ENCODE measurements around the gene TOMM40L.
"Not testable (repeated sequence)": the region's sequence is repeated elsewhere in the genome, so short reads cannot be mapped to it uniquely, and the experiment has no call there.

TOMM40L gene

GRCh38 chr1:161222175-161223019, 3.5 kb upstream of the TOMM40L start:
- DNase-seq = no peak

GRCh38 chr1:161223805-161224694, 1.8 kb upstream of the TOMM40L start:
- DNase-seq = no peak

GRCh38 chr1:161224695-161225087, 1.2 kb upstream of the TOMM40L start:
- DNase-seq = not testable (repeated sequence)

- DNase-seq = no peak
These were observed 704 bp upstream of the TOMM40L start for GRCh38 chr1:161225178-161225533.

GRCh38 chr1:161226320-161226711, 456 bp downstream of the TOMM40L start:
- no peak for DNase-seq

- DNase-seq = no peak
These were observed 899 bp downstream of the TOMM40L start for GRCh38 chr1:161226759-161227158.

GRCh38 chr1:161227196-161227871, 1.5 kb downstream of the TOMM40L start:
- DNase-seq = peak; percentile 64

- DNase-seq = no peak
These were observed 2.2 kb downstream of the TOMM40L start for GRCh38 chr1:161228032-161228431.

GRCh38 chr1:161229896-161230295, 4.0 kb downstream of the TOMM40L start:
- DNase-seq = no peak

GRCh38 chr1:161230762-161231161, 4.9 kb downstream of the TOMM40L start:
- no peak for DNase-seq

GRCh38 chr1:161233102-161233501, 7.2 kb downstream of the TOMM40L start:
- DNase-seq = no peak

- no peak for DNase-seq
These were observed 10.3 kb downstream of the TOMM40L start for GRCh38 chr1:161235957-161236775.

- DNase-seq = no peak
These were observed 12.2 kb downstream of the TOMM40L start, which contains the start of gene NR1I3 for GRCh38 chr1:161238039-161238473. NR1I3 (minus strand) TSS chr1:161238203; CDS start chr1:161236565, 1,638 bp downstream.

GRCh38 chr1:161241682-161242081, 15.8 kb downstream of the TOMM40L start:
- DNase-seq = no peak

GRCh38 chr1:161242313-161242712, 16.5 kb downstream of the TOMM40L start:
- no peak for DNase-seq

- DNase-seq = no peak
These were observed 19.0 kb downstream of the TOMM40L start for GRCh38 chr1:161244888-161245287.

GRCh38 chr1:161250100-161250499, 24.2 kb downstream of the TOMM40L start:
- DNase-seq = not testable (repeated sequence)

- DNase-seq = no peak
These were observed 25.0 kb downstream of the TOMM40L start for GRCh38 chr1:161250829-161251228.

GRCh38 chr1:161251579-161251978, 25.7 kb downstream of the TOMM40L start:
- no peak for DNase-seq

GRCh38 chr1:161255302-161255701, 29.4 kb downstream of the TOMM40L start:
- not testable (repeated sequence) for DNase-seq

GRCh38 chr1:161255955-161256520, 30.2 kb downstream of the TOMM40L start:
- not testable (repeated sequence) for DNase-seq

- DNase-seq = not testable (repeated sequence)
These were observed 31.2 kb downstream of the TOMM40L start for GRCh38 chr1:161257109-161257508.

Measured in NCI-H226 (cell line).